Activated T-cell treated with anti-CD3 and anti-CD28 coated beads for 48 hours (primary cell): Measurements from ENCODE around the gene ZNF500.

Source experiments
- DNase-seq: peaks from one replicate; pipeline ENCODE4 v3.0.0-alpha.2; 2020; ENCODE audit warnings: low read depth

ZNF500 gene

DNA sequence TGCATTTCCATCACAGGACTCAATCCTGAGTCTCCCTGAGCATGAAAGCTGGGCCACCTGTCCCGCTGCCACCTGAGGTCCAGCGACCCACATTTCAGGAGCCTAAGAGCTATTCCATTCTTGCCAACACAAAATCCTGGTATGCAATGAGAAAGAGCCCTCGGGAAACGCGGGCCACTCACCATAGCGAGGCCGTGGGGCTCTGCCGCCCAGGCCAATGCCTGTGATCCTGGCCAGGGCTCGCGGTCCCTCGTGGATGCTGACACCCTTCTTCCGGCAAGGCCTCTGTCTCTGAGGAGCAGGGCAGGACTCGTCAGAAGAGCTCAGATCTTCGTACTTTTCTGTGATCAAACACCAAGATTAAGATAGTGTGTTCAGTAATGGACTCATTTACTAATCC lies 62.0 kb downstream of the ZNF500 start:
- no peak for DNase-seq

- DNase-seq: no peak
These were observed 62.5 kb downstream of the ZNF500 start for GRCh38 chr16:4704491-4704890.

- DNase-seq: no peak
These were observed 63.1 kb downstream of the ZNF500 start for GRCh38 chr16:4703906-4704305.

GRCh38 chr16:4702466-4702808 lies 64.5 kb downstream of the ZNF500 start:
- DNase-seq: no peak

DNA sequence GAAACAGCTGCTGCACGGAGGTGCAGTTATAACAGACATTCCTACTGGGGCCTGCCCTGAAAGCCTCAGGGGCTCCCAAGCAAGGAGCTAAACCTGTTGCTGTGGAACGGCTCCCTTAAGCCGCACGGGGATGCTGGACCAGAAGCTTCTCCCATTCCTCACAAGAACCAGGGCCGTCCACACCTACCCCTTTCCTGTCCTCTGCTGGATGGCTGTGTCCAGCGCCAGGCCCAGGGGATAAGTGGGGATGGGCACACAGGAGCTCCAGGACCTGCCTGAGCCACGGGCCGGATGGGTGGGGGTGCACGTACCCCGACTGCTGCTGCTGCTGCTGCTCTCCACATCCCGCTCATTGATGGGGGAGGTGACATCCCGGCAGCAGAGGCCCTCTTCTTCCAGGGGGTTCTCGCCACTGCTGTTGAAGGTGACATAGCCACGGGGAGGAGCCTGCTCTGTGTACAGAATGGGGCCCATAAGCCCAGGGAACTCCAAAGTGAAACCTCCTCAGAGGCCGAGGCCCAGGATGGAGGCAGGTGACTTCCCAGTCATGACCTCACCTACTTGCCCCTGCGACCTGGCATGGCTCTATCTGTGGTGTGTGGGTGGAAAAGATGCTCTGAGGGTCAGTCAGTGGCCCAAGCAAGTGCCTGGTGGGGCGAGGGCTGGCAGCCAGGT lies 65.0 kb downstream of the ZNF500 start:
- DNase-seq: no peak

- DNase-seq: no peak
These were observed 65.8 kb downstream of the ZNF500 start for GRCh38 chr16:4700997-4701743.

- no peak for DNase-seq
These were observed 66.5 kb downstream of the ZNF500 start for GRCh38 chr16:4700380-4700996.

GRCh38 chr16:4699046-4699556 lies 67.9 kb downstream of the ZNF500 start:
- no peak for DNase-seq

DNA sequence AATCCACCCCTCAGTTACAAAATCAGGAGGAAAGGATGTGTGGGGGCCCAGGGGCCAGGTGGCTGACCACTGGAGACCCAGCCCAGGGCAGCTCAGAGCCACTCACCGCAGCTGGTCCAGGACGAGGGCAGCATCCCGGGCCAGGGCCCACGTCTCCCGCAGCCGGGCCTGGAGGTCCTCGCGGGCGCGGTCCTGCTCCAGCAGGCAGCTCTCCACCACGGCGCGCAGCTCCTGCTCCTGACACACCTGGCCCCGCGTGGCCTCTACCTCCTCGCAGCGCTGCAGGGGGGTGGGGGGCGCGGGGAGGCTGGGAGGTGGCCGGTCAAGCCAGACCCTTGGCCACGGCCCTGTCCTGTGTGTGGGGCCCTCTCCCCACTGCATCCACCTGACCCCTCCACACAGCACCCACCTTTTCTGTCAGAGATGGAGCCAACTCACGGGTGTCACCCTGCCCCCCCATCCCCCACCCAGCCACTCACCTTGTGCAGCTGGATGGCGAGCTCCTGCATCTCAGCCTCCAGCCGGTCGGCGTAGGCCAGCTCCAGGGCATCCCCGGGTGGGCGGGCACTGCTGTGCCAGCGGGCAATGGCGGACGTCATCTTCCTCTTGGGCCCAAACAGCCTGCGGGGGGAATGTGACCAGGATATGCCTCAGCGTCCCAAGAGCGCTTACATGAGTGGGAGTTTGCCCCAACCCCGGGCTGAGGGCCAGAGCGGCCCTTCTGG lies 68.5 kb downstream of the ZNF500 start:
- no peak for DNase-seq
